ENCODE measurements around the gene MRPS5. TPM values are rescaled to one million over a fixed set of nuclear protein-coding genes. Genes with fewer than 3 reads are reported as not detected.

Gene MRPS5
- total and polyA plus RNA-seq, 12 donors = 50.6 to 144 (median 61.7) TPM

DNA sequence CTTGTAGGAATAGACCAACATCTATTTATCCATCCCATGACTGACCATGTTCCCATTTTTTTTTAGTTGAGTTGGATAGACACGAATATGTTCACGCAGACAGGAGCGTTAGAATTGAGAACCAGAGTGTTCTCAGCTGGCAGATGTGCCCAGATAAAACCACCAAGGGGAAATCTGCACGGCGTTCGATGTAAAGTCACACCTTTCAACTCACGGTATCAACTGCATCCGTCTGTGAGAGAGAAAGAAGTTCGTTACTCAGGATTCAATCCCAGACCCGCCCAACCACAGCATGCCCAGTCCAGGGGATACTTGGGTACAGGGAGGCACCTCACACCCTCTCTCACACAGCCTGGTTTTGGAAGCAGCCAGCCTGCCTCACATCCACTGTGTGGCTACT is 70.0 kb downstream of the MRPS5 start:
- H3K9me3 ChIP-seq = no peaks in the 10 kb centered on the region
- WGBS, 2 donors = 88 to 93% methylated on average over 10 of the region's 10 CpGs
- no peaks in the 10 kb centered on the region for H3K4me1 ChIP-seq
- ATAC-seq (no peak), DNase-seq (no peak)
- H3K36me3 ChIP-seq = no peaks in the 10 kb centered on the region
- peaks cover 0 to 41% (median 5%) of the 10 kb centered on the region in 7 donors for H3K27me3 ChIP-seq
- TF ChIP-seq, protein P1, sequence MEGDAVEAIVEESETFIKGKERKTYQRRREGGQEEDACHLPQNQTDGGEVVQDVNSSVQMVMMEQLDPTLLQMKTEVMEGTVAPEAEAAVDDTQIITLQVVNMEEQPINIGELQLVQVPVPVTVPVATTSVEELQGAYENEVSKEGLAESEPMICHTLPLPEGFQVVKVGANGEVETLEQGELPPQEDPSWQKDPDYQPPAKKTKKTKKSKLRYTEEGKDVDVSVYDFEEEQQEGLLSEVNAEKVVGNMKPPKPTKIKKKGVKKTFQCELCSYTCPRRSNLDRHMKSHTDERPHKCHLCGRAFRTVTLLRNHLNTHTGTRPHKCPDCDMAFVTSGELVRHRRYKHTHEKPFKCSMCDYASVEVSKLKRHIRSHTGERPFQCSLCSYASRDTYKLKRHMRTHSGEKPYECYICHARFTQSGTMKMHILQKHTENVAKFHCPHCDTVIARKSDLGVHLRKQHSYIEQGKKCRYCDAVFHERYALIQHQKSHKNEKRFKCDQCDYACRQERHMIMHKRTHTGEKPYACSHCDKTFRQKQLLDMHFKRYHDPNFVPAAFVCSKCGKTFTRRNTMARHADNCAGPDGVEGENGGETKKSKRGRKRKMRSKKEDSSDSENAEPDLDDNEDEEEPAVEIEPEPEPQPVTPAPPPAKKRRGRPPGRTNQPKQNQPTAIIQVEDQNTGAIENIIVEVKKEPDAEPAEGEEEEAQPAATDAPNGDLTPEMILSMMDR (IDR thresholded peaks at IDR 0.05) = no peak
- intact Hi-C loops (cut with DNase I) = no loop called here
- no peak overlapping the region for H3K4me3 ChIP-seq
- H3K27ac ChIP-seq = no peak overlapping the region

DNA sequence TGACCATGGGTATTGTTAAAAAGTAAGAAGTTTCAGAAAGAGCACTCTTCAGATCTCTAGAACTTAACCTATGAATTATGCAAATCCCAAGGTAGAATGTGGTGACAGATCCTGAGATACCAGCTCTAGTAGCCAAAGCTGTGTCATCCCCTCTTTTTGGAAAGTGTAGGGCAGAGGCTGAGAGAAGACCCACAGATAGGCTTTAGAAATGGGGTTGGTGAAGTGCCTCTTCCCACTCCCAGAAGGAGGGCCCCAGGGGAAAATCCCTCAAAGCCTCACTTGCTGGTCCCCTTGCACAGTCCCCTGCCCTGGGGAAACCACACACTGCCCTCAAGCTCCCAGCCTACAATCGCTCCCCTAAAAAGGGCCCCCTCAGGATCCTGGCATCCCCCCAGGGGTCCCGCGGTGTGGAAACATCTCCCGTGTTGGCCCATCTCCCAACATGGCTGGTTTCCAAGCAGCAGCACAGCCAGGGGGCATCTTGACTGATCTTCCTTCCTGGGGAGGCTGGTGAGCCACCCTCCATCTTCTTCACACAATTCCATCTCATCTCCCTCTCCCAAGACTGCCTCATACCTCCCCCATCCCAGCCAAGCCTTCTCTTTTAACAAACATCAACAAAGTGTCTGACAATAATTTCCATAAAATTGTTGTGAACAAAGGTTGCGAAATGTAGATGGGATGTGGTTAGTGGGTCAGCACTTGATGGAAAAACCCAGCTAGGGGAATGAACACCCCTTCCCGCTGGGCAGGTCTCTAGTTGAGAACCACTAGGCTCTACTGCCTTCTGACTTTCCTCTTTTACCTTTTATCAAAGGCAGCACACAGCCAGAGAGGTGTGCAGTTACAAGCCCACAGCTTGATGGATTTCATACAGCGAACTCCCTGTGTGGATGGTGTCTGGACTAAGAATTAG is 71.0 kb downstream of the MRPS5 start:
- intact Hi-C loops (cut with DNase I) = no loop called here
- H3K27me3 ChIP-seq = peaks cover 0 to 31% (median 5%) of the 10 kb centered on the region in 7 donors
- H3K9me3 ChIP-seq = no peaks in the 10 kb centered on the region
- ATAC-seq (no peak), DNase-seq (no peak)
- H3K27ac ChIP-seq = no peak overlapping the region
- WGBS, 2 donors = 55 to 61% methylated on average over 7 of the region's 7 CpGs
- no peaks in the 10 kb centered on the region for H3K4me1 ChIP-seq
- TF ChIP-seq, protein P1 (IDR thresholded peaks at IDR 0.05) = no peak
- no peak overlapping the region for H3K4me3 ChIP-seq
- H3K36me3 ChIP-seq = no peaks in the 10 kb centered on the region

DNA sequence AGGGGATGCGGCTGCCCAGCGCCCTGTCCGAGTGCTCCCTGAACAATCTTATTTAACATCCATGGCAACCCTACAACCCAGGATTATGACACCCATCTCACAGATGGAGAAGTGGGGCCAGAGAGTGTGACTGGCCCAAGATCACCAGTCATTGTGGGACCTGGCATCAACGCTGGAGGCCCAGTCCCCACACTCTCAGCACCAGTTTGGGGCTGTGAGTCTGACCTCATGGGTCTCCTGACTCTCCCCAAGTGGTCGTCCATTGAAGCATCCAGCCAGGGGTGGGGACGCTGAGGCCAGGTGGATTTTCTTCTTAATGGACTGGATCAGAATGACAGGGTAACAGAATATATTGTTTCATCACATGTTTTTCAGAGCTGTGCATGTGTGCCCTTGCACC is 71.6 kb downstream of the MRPS5 start:
- TF ChIP-seq, protein P1 (IDR thresholded peaks at IDR 0.05) = no peak
- intact Hi-C loops (cut with DNase I) = no loop called here
- Histone ChIP-seq H3K27me3 (peaks cover 0 to 29% (median 5%) of the 10 kb centered on the region in 7 donors), H3K27ac (no peak overlapping the region), H3K4me3 (no peak overlapping the region), H3K36me3 (no peaks in the 10 kb centered on the region), H3K4me1 (no peaks in the 10 kb centered on the region), H3K9me3 (no peaks in the 10 kb centered on the region)
- DNase-seq (no peak), ATAC-seq (no peak)
- 86 to 94% methylated on average over 6 of the region's 6 CpGs for WGBS, 2 donors

DNA sequence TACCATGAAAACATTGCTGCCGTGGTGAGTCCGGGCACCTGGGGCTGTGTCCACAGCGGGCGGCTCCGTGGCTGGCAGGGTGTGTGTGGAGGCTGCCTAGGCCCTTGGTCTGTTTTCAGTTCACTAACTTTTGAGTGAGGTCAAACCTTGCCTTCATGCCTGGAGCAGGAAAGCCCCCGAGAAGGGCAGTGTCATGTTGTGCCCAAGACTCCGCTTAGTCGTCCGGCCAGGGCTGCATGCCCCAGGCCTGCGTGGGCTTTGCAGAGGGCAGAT is 72.0 kb downstream of the MRPS5 start:
- H3K36me3 ChIP-seq = no peaks in the 10 kb centered on the region
- no peaks in the 10 kb centered on the region for H3K4me1 ChIP-seq
- intact Hi-C loops (cut with DNase I) = no loop called here
- TF ChIP-seq, protein P1 (IDR thresholded peaks at IDR 0.05) = no peak
- no peak overlapping the region for H3K4me3 ChIP-seq
- H3K27ac ChIP-seq = no peak overlapping the region
- ATAC-seq (no peak), DNase-seq (no peak)
- 93% methylated on average over 10 of the region's 10 CpGs for WGBS, 2 donors
- H3K27me3 ChIP-seq = peaks cover 0 to 29% (median 5%) of the 10 kb centered on the region in 7 donors
- H3K9me3 ChIP-seq = no peaks in the 10 kb centered on the region
